ENCODE results near the gene ZNF597. TPM values are rescaled to one million over a fixed set of nuclear protein-coding genes. Genes with fewer than 3 reads are reported as not detected.

Gene ZNF597, protein sequence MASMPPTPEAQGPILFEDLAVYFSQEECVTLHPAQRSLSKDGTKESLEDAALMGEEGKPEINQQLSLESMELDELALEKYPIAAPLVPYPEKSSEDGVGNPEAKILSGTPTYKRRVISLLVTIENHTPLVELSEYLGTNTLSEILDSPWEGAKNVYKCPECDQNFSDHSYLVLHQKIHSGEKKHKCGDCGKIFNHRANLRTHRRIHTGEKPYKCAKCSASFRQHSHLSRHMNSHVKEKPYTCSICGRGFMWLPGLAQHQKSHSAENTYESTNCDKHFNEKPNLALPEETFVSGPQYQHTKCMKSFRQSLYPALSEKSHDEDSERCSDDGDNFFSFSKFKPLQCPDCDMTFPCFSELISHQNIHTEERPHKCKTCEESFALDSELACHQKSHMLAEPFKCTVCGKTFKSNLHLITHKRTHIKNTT
- 1.8 TPM for total RNA-seq
- long read RNA-seq, full-length matches to known transcripts, result 2 of 3 reads
- long read RNA-seq, partial matches to known transcripts, result 1 of 3 reads
- long read RNA-seq, other reads (novel, unspliced or antisense), result 0 of 3 reads

- peak; percentile 94 for DNase-seq (ENCODE audit: low spot score)
- intact Hi-C loops (cut with DNase I), result no loop called here
Observed at GRCh38 chr16:3443108-3444031, at the start of gene ZNF597, which contains the start of gene NAA60. Gene ZNF597 (minus strand): TSS chr16:3443504. CDS start chr16:3443153, 351 bp downstream. Gene NAA60 (plus strand): TSS chr16:3443680. CDS start chr16:3476228, 32,548 bp downstream.

DNA sequence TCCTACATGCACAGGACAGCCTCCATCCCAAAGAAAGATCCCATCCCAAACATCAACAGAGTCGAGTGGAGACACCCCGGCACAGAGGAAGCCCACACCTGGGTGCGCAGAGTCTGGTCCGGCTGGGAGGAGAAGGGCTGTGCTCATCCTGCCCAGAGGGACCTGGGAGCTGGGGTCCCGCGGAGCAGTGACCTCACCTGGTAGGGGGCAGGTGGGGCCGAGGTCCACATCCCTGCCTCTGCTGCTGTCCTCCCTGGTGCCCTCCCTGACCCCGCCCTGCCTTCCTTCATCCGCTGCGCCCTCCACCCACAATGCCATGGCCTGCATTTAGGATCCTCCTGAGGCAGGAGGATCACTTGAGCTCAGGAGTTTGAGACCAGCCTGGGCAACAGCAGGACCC lies 49.1 kb upstream of the ZNF597 start:
- intact Hi-C loops (cut with DNase I), result no loop called here
- no peak for DNase-seq (ENCODE audit: low spot score)

- intact Hi-C loops (cut with DNase I), result no loop called here
- DNase-seq (ENCODE audit: low spot score), result no peak
Observed at GRCh38 chr16:3490911-3491629, 47.8 kb upstream of the ZNF597 start.

GRCh38 chr16:3488801-3489200 lies 45.5 kb upstream of the ZNF597 start:
- intact Hi-C loops (cut with DNase I), result no loop called here

DNA sequence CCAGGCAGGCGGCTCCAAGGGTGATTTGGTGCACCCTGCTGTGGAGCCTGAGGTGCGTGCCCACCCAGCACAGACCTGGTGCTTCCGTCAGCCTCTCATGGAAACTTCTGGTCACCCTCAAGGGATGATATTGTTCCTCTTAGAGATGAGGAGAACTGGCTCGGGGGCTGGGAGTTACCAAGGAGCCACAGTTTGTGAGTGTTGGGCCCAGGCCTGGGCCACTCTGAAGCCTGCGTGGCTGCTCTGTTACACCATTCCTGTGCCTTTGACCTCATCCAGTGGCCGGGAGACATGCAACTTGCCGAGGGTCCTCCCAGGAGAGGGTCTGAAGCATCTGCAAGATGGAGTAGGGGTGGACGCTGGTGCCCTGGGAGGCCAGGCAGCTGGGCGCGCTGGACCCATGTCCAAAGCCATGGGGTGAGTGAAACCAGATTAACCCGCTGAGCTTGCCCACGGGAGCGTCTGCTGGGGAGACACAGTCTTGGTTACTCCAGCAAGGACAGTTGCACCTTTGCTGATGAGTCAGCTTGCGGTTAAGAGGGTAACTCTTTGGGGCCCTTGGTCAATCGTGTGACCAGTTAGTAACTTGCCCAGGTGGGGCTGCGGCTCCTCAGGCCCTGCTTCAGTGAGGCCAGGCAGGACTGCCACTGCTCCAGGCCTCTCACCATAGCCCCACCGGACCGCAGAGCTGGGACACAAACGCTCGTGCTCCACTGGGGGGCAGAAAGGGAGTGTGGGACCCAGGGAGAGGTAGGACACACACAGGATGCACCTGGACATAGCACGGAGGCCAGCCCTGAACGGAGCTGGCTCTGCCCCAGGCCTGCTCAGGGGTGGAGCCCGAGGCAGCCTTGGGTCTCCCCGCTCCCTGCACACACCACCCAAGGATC lies 44.5 kb upstream of the ZNF597 start:
- DNase-seq (ENCODE audit: low spot score), result no peak
- intact Hi-C loops (cut with DNase I), result no loop called here

More at GRCh38 chr16:3488801-3489200, 45.5 kb upstream of the ZNF597 start:
- DNase-seq (ENCODE audit: low spot score), result no peak

DNA sequence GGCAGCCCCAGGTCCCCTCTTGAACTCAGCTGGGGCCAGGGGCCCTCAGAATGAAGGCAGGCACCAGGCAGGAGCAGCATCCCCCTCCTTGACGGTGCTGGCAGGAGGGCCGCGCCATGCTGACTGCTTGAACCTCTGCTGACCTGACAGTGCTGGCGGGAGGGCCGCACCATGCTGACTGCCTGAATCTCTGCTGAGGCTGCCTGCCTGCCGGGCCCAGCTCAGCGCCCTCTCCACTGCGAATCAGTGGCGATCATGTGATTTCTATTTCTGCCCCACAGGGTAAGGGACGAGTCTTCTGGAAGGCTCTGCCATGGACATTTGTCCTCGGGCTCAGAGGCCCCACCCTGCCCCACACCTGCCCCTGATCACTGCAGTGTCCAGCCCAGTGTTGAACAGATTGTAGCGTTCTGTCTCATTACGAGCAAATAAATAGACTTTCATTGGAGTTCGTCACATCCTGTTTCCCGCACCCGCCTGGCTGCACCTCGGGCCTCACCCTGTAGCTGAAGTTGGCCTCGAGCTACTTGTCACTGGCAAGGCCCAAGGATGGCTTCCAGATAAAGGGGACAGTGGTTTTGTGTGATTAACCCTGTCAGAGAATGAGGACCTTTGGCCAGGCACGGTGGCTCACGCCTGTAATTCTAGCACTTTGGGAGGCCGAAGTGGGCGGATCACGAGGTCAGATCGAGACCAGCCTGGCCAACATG lies 43.4 kb upstream of the ZNF597 start:
- DNase-seq (ENCODE audit: low spot score), result no peak
- intact Hi-C loops (cut with DNase I), result no loop called here

DNA sequence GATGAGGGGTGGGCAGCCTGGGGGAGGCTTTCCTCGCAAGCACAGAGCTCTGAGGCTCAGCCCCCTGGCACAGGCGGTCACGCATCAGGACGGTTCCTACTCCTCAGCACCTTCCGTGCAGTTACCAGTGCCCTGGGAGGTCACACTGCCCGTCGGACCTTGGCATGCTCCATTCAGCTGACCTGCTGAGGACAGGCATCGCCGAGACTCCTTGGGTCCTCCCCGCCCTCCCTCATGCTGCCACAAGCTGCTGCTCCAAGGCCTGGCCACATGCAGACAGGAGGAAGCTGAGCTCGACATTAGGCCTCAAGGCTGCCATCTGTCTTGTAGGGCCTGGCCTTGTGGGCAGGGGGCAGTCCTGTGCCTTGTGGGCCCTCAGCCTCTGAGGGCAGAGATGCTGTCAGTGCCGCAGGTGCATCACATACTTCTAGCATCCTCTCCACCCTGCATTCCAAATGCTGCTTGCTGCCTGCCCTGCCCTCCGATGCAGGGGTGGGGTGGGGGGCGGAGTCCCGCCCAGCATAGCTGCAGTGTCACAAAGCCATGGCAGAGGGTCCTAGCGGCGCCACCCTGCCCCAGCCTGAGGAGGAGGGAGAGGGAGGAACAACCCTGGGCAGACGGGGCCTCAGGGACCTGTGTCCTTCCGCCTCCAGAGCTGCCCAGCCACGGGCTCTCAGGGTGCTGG lies 42.7 kb upstream of the ZNF597 start:
- intact Hi-C loops (cut with DNase I), result no loop called here
- DNase-seq (ENCODE audit: low spot score), result no peak

- intact Hi-C loops (cut with DNase I), result no loop called here
- no peak for DNase-seq (ENCODE audit: low spot score)
Observed at GRCh38 chr16:3485097-3485745, 41.9 kb upstream of the ZNF597 start.

GRCh38 chr16:3484318-3485096 lies 41.2 kb upstream of the ZNF597 start:
- intact Hi-C loops (cut with DNase I), result no loop called here
- DNase-seq (ENCODE audit: low spot score), result no peak

GRCh38 chr16:3482659-3483241 lies 39.4 kb upstream of the ZNF597 start:
- no peak for DNase-seq (ENCODE audit: low spot score)
- intact Hi-C loops (cut with DNase I), result no loop called here

GRCh38 chr16:3481696-3482658 lies 38.7 kb upstream of the ZNF597 start:
- intact Hi-C loops (cut with DNase I), result no loop called here
- no peak for DNase-seq (ENCODE audit: low spot score)

DNA sequence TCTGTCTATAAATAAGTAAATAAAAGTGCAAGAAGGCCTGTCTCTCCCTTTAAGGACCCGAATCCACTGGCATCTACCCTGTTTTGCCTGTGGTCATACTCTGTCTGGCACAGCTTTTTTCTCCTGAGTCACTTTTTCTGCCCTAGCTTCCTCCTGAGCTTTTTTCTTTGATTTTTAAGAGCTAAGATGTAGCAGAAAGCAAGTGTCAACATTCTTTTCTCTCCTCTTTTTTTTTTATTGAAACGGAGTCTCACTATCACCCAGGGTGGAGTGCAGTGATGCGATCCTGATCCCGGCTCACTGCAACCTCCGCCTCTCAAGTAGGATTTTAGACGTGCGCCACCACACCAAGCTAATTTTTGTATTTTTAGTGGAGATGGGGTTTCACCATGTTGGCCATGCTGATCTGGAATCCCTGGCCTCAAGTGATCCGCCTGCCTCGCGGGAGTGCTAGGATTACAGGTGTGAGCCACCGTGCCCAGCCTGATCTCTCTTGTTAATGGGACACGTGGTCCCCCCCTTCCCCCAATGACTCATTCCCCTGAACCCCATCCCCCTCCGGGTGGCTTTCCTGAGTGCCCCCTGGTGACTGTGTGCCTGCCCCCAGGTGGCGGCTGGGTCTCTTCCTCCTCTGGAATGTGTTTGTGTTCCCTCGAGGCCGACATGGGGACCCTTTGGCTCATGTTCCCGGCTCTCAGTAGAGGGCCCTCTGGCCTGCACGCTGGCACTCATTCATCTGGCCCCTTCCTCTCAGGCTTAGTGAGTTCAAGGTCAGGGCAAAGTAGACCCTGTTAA lies 37.8 kb upstream of the ZNF597 start:
- intact Hi-C loops (cut with DNase I), result no loop called here
- DNase-seq (ENCODE audit: low spot score), result no peak

DNA sequence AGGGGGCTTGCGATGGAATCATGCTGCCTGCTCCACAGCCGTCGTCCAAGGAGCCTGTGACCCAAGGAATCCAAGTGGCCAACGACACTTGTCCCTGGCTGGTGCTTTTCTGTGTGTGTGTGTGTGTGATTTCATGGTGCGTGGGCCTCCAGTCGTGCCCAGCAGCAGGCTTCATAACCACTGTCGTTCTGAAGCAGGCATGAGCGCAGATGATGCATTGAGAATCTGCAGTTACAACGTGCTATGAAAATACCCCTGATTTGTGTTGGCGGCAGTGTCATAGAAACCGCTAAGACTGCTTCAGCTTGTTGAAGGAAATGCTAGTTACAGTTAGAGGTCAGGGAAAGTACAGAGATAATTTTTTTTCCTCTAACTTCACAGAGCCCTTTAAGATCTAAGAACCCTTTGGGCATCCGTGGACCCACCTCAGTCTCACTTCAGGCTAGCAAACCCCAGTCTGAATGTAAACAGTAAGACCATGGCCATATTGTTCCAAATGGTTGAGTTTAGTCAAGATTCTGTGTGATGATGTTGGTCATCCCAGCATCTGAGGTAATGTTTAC lies 36.4 kb upstream of the ZNF597 start:
- DNase-seq (ENCODE audit: low spot score), result no peak
- intact Hi-C loops (cut with DNase I), result no loop called here
